Stimulated activated CD4-positive, alpha-beta T cell treated with anti-CD3 and anti-CD28 coated beads, Interleukin-2, amount 100 ng/mL, for 4 hours (primary cell): ENCODE results near the gene POLR1G.
"Not testable (repeated sequence)": the region's sequence is repeated elsewhere in the genome, so short reads cannot be mapped to it uniquely, and the experiment has no call there.

ENCODE experiments used
- DNase-seq: peaks from one replicate; pipeline ENCODE4 v3.0.0-alpha.2; 2020; ENCODE audit warnings: low read depth

POLR1G gene

GRCh38 chr19:45421947-45422498, 15.6 kb downstream of the POLR1G start:
- DNase-seq, result no peak

- DNase-seq, result peak; percentile 74
These were observed 16.7 kb downstream of the POLR1G start for GRCh38 chr19:45423033-45423588.

DNA sequence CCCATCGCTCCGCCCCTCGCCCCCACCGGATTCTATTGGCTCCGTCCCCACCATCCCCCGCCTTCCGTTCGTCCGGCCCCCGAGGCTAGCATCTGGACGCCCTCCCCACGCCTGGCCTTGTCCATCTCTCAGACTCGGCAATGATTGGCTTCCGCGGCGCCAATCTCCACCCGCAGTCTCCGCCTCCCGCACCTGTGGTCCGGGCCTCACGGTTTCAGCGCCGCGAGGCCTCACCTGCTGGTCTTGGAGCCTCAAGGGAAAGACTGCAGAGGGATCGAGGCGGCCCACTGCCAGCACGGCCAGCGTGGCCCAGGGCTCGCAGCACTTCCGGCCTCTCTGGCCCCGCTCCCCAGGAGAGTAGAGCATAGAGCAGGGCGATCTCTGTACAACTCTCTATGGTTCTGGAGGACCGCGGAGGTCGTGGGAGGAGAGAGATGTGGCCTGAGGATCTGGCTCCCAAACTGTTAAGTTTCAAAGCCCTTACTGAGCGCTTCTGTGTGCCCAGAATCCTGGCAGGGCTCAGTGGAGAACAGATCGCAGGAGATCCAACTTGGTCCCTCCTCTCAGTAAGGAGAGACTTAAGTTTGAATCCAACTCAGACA, 17.2 kb downstream of the POLR1G start, which contains the start of gene ERCC1:
TSS of gene ERCC1 (minus strand) at position 329 of the 602 bp plus-strand sequence. CDS start 543 bp downstream, outside the sequence.
- peak; percentile 38 for DNase-seq

DNA sequence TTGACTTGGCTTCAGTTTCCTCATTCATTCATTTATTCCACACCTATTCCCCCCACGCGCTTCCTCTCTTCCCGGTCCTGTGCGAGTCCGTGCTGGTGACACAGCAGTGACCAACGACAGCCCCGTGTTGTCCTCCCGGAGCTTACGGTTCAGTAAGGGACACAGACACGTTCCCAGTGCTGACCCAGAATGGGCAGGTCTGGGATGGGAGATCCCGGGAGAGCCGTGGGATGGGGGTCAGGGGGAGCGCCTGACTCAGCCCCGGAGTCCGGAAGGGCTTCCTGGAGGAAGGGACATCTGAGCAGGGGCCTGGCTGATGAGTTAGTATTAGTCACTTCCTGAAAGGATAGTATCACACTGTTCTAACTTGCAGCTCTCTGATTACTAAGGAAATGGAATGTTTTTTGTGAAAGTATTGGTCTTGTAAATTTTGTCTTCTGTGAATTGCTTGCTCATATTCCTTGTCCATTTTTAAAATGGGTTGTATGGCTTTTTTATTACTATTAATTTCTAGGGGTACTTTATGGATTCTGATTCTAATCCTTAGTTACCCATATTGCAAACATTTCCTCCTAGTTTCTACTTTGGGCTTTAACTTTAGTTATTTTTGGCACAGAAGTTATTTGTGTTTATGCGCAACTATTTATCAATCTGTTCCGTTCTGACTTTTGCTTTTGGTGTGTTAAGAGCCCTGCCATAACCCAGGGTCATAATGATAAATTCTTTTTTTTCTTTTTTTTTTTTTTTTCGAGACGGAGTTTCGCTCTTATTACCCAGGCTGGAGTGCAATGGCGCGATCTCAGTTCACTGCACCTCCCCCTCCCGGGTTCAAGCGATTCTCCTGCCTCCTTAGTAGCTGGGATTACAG, 18.0 kb downstream of the POLR1G start:
- DNase-seq, result no peak

GRCh38 chr19:45428384-45429231, 22.2 kb downstream of the POLR1G start:
- no peak for DNase-seq

DNA sequence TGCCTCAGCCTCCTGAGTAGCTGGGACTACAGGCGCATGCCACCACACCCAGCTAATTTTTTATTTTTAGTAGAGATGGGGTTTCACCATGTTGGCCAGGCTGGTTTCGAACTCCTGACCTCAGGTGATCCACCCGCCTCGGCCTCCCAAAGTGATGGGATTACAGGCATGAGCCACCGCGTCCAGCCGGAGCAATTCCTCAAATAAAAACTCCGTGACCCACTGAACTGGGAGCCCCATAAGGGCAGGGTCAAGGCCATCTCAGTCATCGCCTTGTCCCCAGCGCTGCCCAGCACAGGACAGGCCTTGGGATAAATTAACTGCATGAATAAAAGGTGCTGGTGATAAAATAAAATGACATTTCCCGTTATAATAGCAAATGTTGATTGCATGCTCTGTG, 23.5 kb downstream of the POLR1G start:
- not testable (repeated sequence) for DNase-seq

DNA sequence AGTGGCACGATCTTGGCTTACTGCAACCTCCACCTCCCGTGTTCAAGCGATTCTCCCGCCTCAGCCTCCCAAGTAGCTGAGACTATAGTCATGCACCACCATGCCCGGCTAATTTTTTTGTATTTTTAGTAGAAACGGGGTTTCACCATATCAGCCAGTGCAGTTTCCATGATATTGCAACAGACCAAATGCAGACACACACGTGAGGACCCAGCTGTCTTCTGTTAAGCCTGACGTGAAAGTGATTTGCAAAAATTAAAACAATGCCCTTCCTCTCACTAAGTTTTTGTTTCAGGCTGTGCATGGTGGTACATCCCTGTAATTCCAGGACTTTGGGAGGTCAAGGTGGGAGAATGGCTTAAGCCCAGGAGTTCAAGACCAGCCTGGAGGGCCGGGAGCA, 24.6 kb downstream of the POLR1G start:
- not testable (repeated sequence) for DNase-seq

DNA sequence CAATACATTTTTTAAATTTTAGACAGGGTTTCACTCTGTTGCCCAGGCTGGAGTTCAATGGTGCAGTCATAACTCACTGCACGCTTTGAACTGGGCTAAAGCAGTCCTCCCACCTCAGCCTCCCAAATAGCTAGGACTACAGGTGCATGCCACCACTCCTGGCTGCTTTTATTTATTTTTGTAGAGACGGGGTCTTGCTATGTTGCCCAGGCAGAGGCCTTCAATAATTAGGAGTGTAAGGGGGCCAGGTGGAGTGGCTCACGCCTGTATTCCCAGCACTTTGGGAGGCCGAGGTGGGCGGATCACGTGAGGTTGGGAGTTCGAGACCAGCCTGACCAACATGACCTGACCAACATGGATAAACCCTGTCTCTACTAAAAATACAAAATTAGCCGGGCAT, 26.1 kb downstream of the POLR1G start:
- DNase-seq, result not testable (repeated sequence)

- DNase-seq, result no peak
These were observed 30.9 kb downstream of the POLR1G start for GRCh38 chr19:45437328-45437727.

DNA sequence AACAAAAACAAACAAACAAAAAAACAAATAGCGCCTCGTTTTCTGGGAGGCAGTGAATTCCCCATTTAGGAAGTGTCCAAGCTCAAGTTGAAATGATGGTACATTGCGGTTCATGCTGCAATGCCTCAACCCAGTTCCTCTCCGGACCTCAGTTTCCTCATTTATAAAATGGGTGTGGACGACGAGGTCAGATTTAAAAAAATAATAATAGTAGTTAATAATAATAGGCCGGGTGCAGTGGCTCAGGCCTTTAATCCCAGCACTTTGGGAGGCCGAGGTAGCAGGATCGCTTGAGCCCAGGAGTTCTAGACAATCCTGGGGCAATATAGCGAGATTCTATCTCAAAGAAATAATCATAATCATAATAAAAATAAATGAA, 32.7 kb downstream of the POLR1G start:
- DNase-seq, result no peak

DNA sequence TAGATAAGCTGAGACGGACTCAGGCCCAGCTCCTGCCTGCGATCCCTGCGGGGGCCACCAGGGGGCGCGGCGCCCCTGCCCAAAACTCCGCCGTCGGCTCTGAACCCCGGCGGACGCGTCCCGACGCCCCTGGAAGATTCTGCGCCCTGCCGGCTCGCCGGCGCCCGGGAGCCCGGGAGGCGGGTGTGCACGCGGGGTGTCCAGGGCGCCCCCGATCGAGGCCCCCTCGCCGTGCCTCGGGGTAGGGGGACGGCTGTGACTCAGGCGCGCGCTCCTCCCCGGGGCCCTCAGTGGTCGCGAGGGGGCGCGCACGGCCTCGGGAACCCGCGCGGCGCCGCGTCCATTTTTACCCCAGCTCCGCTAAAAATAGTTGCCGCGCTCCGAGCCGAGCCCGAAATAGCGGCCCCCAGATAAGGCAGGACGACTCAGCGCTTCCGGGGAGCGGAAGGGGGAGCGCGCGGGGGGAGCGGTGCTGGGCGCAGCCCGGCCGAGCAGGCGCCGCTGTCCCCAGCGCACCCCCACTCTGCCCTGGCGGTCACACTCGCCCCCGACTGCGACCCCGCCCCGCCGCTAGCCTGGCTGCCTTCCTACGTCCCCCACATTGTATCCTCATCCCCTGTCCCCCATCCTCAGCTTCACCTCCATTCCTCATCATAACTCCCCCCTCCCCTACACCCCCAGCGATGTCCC, 33.3 kb downstream of the POLR1G start:
- peak; percentile 73 for DNase-seq

DNA sequence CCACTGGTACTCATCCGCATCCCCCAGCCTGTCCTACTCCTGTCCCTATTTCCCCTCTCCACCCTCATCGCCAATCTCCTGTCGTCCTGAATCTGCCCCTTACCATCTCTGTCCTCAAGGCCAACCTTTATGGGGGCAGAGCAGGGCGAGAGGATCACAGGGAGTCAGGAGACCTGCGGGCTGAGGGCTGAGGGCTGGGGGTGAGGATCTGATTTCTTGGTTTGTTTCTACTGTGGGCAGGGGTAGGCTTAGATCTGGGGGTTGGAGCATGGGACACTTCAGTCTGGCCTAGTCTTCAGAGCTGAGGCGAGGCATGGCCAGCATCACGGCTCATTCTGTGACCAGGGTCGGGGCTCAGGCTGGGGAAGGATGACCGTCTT, 33.8 kb downstream of the POLR1G start:
- DNase-seq, result no peak

DNA sequence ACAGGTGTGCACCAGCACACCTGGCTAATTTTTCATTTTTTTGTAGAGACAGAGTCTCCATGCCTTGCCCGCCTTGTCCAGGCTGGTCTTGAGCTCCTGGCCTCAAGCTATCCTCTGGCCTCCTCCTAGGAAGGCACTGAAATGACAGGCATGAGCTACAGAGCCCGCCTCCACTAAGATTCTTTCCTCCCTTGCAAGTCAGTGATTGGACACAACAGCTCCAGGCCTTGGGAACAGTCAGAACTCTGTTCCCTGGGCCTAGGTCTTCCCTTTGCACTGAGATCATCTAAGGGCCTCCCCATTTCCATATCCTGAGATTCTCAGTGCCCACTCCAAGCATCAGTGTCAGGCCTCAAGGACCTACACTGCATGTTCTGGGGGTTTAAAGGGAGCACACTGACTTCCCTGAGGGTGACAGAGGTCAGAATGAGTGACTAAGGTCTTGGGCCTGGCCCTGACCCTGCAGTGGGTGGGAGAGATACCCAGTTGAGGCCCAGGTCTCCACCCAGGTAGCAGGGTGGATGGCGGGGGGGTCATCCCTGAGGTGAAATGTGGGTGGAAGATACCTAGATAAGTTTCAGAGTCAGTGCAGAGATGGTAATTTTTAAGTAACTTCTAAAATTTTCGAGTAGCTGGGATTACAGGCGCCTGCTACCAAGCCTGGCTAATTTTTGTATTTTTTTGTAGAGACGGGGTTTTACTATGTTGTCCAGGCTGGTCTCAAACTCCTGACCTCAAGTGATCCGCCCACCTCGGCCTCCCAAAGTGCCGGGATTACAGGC, 34.6 kb downstream of the POLR1G start:
- no peak for DNase-seq

- no peak for DNase-seq
These were observed 35.9 kb downstream of the POLR1G start for GRCh38 chr19:45442408-45442777.

- DNase-seq, result no peak
These were observed 36.5 kb downstream of the POLR1G start for GRCh38 chr19:45442778-45443461.

DNA sequence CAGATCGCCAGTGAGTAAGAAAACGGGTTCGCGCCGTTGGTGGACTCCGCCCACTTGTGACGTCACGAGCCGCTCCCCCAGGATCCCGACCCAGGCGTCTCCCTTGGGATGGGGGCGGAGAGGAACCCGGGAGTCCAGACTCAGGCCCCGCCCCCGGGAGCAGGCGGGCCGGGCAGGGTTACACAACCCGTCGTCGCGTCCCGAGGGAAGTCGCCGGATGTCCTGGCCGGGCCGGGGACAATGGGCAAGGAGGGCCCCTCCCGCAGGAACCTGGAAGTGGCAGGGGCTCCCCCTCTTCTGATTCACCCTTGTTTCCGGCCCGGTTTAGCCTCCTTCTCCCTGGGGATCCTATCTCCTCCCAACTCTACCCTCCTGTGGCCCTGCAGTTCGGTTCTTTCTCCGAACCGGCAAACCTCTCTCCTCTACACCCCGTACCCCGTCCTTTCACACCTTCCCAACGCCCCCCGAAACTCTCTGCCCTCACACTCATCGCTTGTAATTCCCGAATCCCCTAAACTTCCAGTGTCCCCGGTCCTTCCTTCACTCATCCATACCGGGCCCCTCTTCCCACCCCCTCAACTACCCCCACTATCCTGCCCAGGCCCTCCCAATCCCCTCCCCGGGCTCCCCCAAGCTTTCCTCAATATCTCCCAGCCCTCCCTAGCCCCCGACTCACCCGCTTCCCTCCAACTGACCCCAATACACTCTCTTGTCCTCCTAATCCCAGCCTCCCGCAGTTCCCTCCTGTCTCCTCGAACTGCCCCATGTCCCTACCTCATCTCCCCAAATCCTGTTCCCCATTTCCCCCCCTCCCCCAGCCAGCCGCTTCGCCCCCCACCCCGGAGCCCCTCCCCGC, 37.2 kb downstream of the POLR1G start:
- DNase-seq, result no peak

- DNase-seq, result peak; percentile 65
These were observed 38.0 kb downstream of the POLR1G start for GRCh38 chr19:45444318-45445041.

DNA sequence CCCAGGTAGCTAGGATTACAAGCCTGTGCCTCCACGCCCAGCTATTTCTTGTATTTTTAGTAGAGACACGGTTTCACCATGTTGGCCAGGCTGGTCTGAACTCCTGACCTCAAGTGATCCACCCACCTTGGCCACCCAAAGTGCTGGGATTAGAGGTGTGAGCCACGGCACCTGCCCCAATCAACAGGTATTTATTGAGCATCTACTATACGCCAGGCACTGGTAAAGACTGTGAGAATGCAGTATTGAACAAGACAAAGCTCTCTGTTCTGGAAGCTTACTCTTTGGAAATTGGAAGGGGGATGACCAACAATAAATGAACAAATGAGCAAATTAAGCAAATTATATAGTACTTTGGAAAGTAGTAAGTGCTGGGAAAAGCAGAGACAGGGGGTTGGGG, 38.7 kb downstream of the POLR1G start:
- DNase-seq, result no peak
